ENCODE results near the gene SLC27A2. TPM values are rescaled to one million over a fixed set of nuclear protein-coding genes. Genes with fewer than 3 reads are reported as not detected.

The SLC27A2 gene
- total RNA-seq, 2 experiments from 2014 or later, result not detected

DNA sequence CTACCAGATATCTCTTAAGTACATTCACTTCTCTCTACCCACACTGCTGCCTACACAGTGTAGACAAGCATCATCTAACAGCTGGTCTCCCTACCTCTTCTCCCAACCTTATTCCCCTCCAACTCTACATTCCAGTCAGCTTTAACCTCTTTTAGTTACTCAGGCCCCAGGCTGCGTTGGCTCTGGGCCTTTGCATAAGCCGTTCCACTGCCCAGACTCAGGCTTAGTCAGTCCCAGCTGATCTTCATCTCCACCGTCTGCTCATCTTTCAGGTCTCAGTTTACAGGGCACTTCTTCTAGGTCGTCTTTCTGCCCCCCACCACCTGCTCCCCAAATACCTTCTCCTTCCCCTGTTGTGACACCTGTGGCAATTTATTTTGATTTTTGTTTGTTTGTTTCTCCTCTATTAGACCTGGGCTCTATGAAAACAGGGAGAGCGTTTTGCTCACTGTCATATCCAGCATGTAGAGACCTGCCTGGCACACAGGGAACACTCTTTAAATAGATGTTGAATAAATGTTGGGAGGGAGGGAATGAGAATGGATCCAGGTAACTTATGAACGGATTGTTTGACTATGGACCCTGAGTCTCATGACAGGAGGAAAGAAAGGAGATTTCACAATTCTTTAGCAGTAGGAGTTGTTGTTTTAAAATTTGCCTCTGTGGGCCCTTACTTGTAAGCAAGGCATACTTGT lies 11.1 kb downstream of the SLC27A2 start:
- Histone ChIP-seq H4K20me1 (ENCODE audit: insufficient read depth, low read length) (no peaks in the 10 kb centered on the region), H3K79me2 (ENCODE audit: insufficient read depth, low read depth, low read length) (no peaks in the 10 kb centered on the region), H3K9me2 (ENCODE audit: insufficient read depth, low read length) (no peaks in the 10 kb centered on the region), H3K4me1 (ENCODE audit: insufficient read depth, low read length, poor library complexity, severe bottlenecking) (peaks cover 36% of the 10 kb centered on the region), H2AFZ (ENCODE audit: low read length) (no peak overlapping the region), H3K4me3 (ENCODE audit: low read depth, low read length, poor library complexity, severe bottlenecking) (no peak overlapping the region), H3K4me2 (ENCODE audit: low read length) (no peak overlapping the region), H3K27ac (ENCODE audit: low read depth, low read length, poor library complexity, severe bottlenecking) (no peak overlapping the region), H3K36me3 (ENCODE audit: insufficient read depth, low read length) (no peaks in the 10 kb centered on the region), H3K9me3 (ENCODE audit: low read length) (no peaks in the 10 kb centered on the region)
- CTCF ChIA-PET (ENCODE audit: unreplicated experiment), result no interaction called here
- POLR2A ChIA-PET, result no interaction called here
- BruUV-seq (replicated peaks), result no TSS peak
- TF ChIP-seq, protein P1, sequence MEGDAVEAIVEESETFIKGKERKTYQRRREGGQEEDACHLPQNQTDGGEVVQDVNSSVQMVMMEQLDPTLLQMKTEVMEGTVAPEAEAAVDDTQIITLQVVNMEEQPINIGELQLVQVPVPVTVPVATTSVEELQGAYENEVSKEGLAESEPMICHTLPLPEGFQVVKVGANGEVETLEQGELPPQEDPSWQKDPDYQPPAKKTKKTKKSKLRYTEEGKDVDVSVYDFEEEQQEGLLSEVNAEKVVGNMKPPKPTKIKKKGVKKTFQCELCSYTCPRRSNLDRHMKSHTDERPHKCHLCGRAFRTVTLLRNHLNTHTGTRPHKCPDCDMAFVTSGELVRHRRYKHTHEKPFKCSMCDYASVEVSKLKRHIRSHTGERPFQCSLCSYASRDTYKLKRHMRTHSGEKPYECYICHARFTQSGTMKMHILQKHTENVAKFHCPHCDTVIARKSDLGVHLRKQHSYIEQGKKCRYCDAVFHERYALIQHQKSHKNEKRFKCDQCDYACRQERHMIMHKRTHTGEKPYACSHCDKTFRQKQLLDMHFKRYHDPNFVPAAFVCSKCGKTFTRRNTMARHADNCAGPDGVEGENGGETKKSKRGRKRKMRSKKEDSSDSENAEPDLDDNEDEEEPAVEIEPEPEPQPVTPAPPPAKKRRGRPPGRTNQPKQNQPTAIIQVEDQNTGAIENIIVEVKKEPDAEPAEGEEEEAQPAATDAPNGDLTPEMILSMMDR (conservative IDR thresholded peaks at IDR 0.05; ENCODE audit: low read length), result no peak
- TF ChIP-seq EZH2phosphoT487 (IDR thresholded peaks at IDR 0.05; ENCODE audit: borderline replicate concordance, low read depth, low read length), result no peak
- intact Hi-C loops (cut with micrococcal nuclease; ENCODE audit: unreplicated experiment), result no loop called here
- no peak for DNase-seq (ENCODE audit: low spot score)

DNA sequence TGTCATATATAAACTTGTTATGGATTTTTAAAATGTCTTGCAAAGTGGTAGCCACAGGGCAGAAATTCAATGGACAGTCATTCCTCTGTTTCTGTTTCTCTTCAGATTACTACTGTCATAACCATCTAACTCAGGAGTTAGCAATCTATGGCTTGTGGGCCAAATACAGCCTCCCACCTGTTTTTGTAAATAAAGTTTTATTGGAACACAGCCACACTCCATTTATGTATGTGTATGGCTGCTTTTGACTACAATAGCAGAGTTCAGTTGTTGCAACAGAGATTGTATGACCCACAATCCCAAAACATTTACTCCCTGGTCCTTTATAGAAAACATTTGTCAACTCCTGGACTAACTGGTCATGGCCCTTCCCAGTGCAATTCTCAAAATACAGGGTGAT lies 20.0 kb downstream of the SLC27A2 start:
- Histone ChIP-seq H3K9me2 (ENCODE audit: insufficient read depth, low read length) (no peaks in the 10 kb centered on the region), H3K9me3 (ENCODE audit: low read length) (no peaks in the 10 kb centered on the region), H3K27ac (ENCODE audit: low read depth, low read length, poor library complexity, severe bottlenecking) (no peak overlapping the region), H4K20me1 (ENCODE audit: insufficient read depth, low read length) (no peaks in the 10 kb centered on the region), H3K4me3 (ENCODE audit: low read depth, low read length, poor library complexity, severe bottlenecking) (no peak overlapping the region), H3K4me2 (ENCODE audit: low read length) (no peak overlapping the region), H3K36me3 (ENCODE audit: insufficient read depth, low read length) (no peaks in the 10 kb centered on the region), H3K79me2 (ENCODE audit: insufficient read depth, low read depth, low read length) (no peaks in the 10 kb centered on the region), H3K4me1 (ENCODE audit: insufficient read depth, low read length, poor library complexity, severe bottlenecking) (no peaks in the 10 kb centered on the region), H2AFZ (ENCODE audit: low read length) (no peak overlapping the region)
- CTCF ChIA-PET (ENCODE audit: unreplicated experiment), result no interaction called here
- BruUV-seq (replicated peaks), result no TSS peak
- no peak for DNase-seq (ENCODE audit: low spot score)
- TF ChIP-seq EZH2phosphoT487 (IDR thresholded peaks at IDR 0.05; ENCODE audit: borderline replicate concordance, low read depth, low read length), result no peak
- TF ChIP-seq, protein P1 (conservative IDR thresholded peaks at IDR 0.05; ENCODE audit: low read length), result no peak
- intact Hi-C loops (cut with micrococcal nuclease; ENCODE audit: unreplicated experiment), result no loop called here
- POLR2A ChIA-PET, result no interaction called here

DNA sequence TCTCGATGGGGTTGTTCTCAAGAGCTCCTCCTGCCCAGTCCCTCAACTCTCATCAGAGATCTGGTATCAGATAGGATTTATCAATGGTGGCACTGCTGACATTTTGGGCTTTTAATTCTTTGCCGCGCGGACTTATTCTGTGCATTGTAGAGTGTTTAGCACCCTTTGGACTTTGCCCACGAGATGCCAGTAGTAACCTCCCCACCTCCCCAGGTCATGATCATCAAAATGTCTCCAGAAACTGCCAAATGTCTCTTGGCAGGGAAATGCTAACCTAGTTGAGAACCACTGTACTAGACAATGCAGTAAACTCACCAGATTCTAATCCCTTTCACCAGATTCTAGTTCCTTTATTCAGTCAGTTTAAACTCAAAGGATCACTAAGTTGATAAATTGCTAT lies 24.0 kb downstream of the SLC27A2 start:
- CTCF ChIA-PET (ENCODE audit: unreplicated experiment), result no interaction called here
- H3K4me3 ChIP-seq (ENCODE audit: low read depth, low read length, poor library complexity, severe bottlenecking), result no peak overlapping the region
- no peak overlapping the region for H3K27ac ChIP-seq (ENCODE audit: low read depth, low read length, poor library complexity, severe bottlenecking)
- H2AFZ ChIP-seq (ENCODE audit: low read length), result no peak overlapping the region
- no peak overlapping the region for H3K4me2 ChIP-seq (ENCODE audit: low read length)
- intact Hi-C loops (cut with micrococcal nuclease; ENCODE audit: unreplicated experiment), result no loop called here
- no peaks in the 10 kb centered on the region for H4K20me1 ChIP-seq (ENCODE audit: insufficient read depth, low read length)
- H3K9me2 ChIP-seq (ENCODE audit: insufficient read depth, low read length), result no peaks in the 10 kb centered on the region; the same call in 1 of the 2 replicates
- TF ChIP-seq, protein P1 (conservative IDR thresholded peaks at IDR 0.05; ENCODE audit: low read length), result no peak
- no peak for TF ChIP-seq EZH2phosphoT487 (IDR thresholded peaks at IDR 0.05; ENCODE audit: borderline replicate concordance, low read depth, low read length)
- H3K9me3 ChIP-seq (ENCODE audit: low read length), result no peaks in the 10 kb centered on the region
- POLR2A ChIA-PET, result no interaction called here
- no peaks in the 10 kb centered on the region for H3K4me1 ChIP-seq (ENCODE audit: insufficient read depth, low read length, poor library complexity, severe bottlenecking)
- no peak for DNase-seq (ENCODE audit: low spot score)
- H3K79me2 ChIP-seq (ENCODE audit: insufficient read depth, low read depth, low read length), result no peaks in the 10 kb centered on the region
- no peaks in the 10 kb centered on the region for H3K36me3 ChIP-seq (ENCODE audit: insufficient read depth, low read length)
- BruUV-seq (replicated peaks), result no TSS peak
